ENCODE data around the gene ECHS1.

ECHS1 gene

GRCh38 chr10:133318494-133319127, 54.5 kb downstream of the ECHS1 start:
- H3K4me3 ChIP-seq (ENCODE audit: low read depth, low read length), result peak overlapping the region; percentile 52
- TF ChIP-seq CTCF (conservative IDR thresholded peaks at IDR 0.05; ENCODE audit: low read depth, low read length), result peak; percentile 84
- DNase-seq (ENCODE audit: low read depth), result peak; percentile 60

DNA sequence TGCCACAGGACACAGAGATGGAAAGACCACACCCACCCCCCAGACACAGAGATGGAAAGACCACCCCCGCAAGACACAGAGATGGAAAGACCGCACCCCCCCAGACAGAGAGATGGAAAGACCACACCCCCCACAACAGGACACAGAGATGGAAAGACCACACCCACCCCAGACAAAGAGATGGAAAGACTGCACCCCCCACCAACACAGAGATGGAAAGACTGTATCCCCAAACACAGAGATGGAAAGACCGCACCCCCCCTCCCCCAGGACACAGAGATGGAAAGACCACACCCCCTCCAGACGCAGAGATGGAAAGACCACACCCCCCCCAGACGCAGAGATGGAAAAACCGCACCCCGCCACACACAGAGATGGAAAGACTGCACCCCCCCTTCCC, 56.4 kb downstream of the ECHS1 start:
- DNase-seq (ENCODE audit: low read depth), result no peak
- H3K4me3 ChIP-seq (ENCODE audit: low read depth, low read length), result no peak overlapping the region
- TF ChIP-seq CTCF (conservative IDR thresholded peaks at IDR 0.05; ENCODE audit: low read depth, low read length), result no peak

- no peak overlapping the region for H3K4me3 ChIP-seq (ENCODE audit: low read depth, low read length)
- DNase-seq (ENCODE audit: low read depth), result no peak
- no peak for TF ChIP-seq CTCF (conservative IDR thresholded peaks at IDR 0.05; ENCODE audit: low read depth, low read length)
These were observed 56.9 kb downstream of the ECHS1 start for GRCh38 chr10:133316266-133316665.

- DNase-seq (ENCODE audit: low read depth), result peak; percentile 30
- H3K4me3 ChIP-seq (ENCODE audit: low read depth, low read length), result no peak overlapping the region
- no peak for TF ChIP-seq CTCF (conservative IDR thresholded peaks at IDR 0.05; ENCODE audit: low read depth, low read length)
These were observed 57.3 kb downstream of the ECHS1 start for GRCh38 chr10:133315847-133316246.

GRCh38 chr10:133314911-133315310, 58.2 kb downstream of the ECHS1 start:
- DNase-seq (ENCODE audit: low read depth), result no peak
- TF ChIP-seq CTCF (conservative IDR thresholded peaks at IDR 0.05; ENCODE audit: low read depth, low read length), result no peak
- H3K4me3 ChIP-seq (ENCODE audit: low read depth, low read length), result no peak overlapping the region

- TF ChIP-seq CTCF (conservative IDR thresholded peaks at IDR 0.05; ENCODE audit: low read depth, low read length), result no peak
- H3K4me3 ChIP-seq (ENCODE audit: low read depth, low read length), result no peak overlapping the region
- no peak for DNase-seq (ENCODE audit: low read depth)
These were observed 60.0 kb downstream of the ECHS1 start for GRCh38 chr10:133313192-133313591.

GRCh38 chr10:133312769-133313145, 60.4 kb downstream of the ECHS1 start:
- no peak for DNase-seq (ENCODE audit: low read depth)
- TF ChIP-seq CTCF (conservative IDR thresholded peaks at IDR 0.05; ENCODE audit: low read depth, low read length), result no peak
- no peak overlapping the region for H3K4me3 ChIP-seq (ENCODE audit: low read depth, low read length)
